ENCODE measurements around the gene SYTL4. TPM values are rescaled to one million over a fixed set of nuclear protein-coding genes. Genes with fewer than 3 reads are reported as not detected.
"Not testable (repeated sequence)": the region's sequence is repeated elsewhere in the genome, so short reads cannot be mapped to it uniquely, and the experiment has no call there.

Gene SYTL4
- total and polyA plus RNA-seq, 2 donors, result 0.94 to 2.1 TPM

DNA sequence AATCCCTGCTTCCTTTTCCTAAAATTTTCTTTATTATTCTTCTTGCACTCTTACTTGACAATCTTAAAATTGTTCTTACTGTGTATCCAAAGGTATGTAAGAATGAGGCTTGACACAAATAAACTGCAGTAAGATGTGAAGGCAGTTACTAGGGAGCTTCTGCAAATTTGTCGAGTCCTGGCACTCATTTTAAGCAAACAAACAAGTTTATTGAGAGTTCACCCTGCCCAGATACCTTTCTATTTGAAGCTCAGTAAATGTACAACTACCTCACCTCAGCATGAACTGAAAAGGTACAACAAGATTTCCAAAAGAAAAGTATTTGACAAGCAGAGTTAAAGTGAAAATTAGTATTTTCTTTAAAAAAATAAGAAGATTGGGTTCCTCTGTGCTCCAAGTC, 13.3 kb upstream of the SYTL4 start:
- no peak overlapping the region for H3K27ac ChIP-seq (ENCODE audit: low read depth in 1 of 2, low read length in 1 of 2)
- no peak for DNase-seq (ENCODE audit: low read depth in 6 of 9, low spot score in 9 of 9)
- no peak overlapping the region for H3K4me3 ChIP-seq (ENCODE audit: low read length in 2 of 2)
- no peaks in the 10 kb centered on the region for H3K36me3 ChIP-seq (ENCODE audit: control insufficient read depth in 2 of 2, insufficient read depth in 2 of 2, low read length in 1 of 2)
- no peaks in the 10 kb centered on the region for H3K4me1 ChIP-seq (ENCODE audit: control insufficient read depth in 2 of 2, insufficient read depth in 2 of 2, low read length in 2 of 2)
- H3K27me3 ChIP-seq (ENCODE audit: control insufficient read depth in 2 of 2, insufficient read depth in 1 of 2, low read length in 1 of 2), result no peaks in the 10 kb centered on the region
- 47% methylated on average over 1 of the region's 1 CpG for WGBS
- H3K9me3 ChIP-seq (ENCODE audit: control insufficient read depth in 2 of 2, insufficient read depth in 1 of 2, low read length in 1 of 2), result no peaks in the 10 kb centered on the region

- no peaks in the 10 kb centered on the region for H3K36me3 ChIP-seq (ENCODE audit: control insufficient read depth in 2 of 2, insufficient read depth in 2 of 2, low read length in 1 of 2)
- no peak for DNase-seq (ENCODE audit: low read depth in 6 of 9, low spot score in 9 of 9)
- no peaks in the 10 kb centered on the region for H3K4me1 ChIP-seq (ENCODE audit: control insufficient read depth in 2 of 2, insufficient read depth in 2 of 2, low read length in 2 of 2)
- WGBS, result 41% methylated on average over 2 of the region's 2 CpGs
- H3K27me3 ChIP-seq (ENCODE audit: control insufficient read depth in 2 of 2, insufficient read depth in 1 of 2, low read length in 1 of 2), result no peaks in the 10 kb centered on the region
- no peak overlapping the region for H3K27ac ChIP-seq (ENCODE audit: low read depth in 1 of 2, low read length in 1 of 2)
- H3K9me3 ChIP-seq (ENCODE audit: control insufficient read depth in 2 of 2, insufficient read depth in 1 of 2, low read length in 1 of 2), result no peaks in the 10 kb centered on the region
- H3K4me3 ChIP-seq (ENCODE audit: low read length in 2 of 2), result no peak overlapping the region
These were observed 11.2 kb upstream of the SYTL4 start for GRCh38 chrX:100743009-100743607.

GRCh38 chrX:100724006-100724405, 7.9 kb downstream of the SYTL4 start:
- not testable (repeated sequence) for H3K36me3 ChIP-seq (ENCODE audit: control insufficient read depth in 2 of 2, insufficient read depth in 2 of 2, low read length in 1 of 2); H3K27me3 ChIP-seq (ENCODE audit: control insufficient read depth in 2 of 2, insufficient read depth in 1 of 2, low read length in 1 of 2); H3K9me3 ChIP-seq (ENCODE audit: control insufficient read depth in 2 of 2, insufficient read depth in 1 of 2, low read length in 1 of 2); H3K4me3 ChIP-seq (ENCODE audit: low read length in 2 of 2); H3K4me1 ChIP-seq (ENCODE audit: control insufficient read depth in 2 of 2, insufficient read depth in 2 of 2, low read length in 2 of 2); DNase-seq (ENCODE audit: low read depth in 6 of 9, low spot score in 9 of 9); H3K27ac ChIP-seq (ENCODE audit: low read depth in 1 of 2, low read length in 1 of 2)
- WGBS, result 100% methylated on average over 13 of the region's 30 CpGs

DNA sequence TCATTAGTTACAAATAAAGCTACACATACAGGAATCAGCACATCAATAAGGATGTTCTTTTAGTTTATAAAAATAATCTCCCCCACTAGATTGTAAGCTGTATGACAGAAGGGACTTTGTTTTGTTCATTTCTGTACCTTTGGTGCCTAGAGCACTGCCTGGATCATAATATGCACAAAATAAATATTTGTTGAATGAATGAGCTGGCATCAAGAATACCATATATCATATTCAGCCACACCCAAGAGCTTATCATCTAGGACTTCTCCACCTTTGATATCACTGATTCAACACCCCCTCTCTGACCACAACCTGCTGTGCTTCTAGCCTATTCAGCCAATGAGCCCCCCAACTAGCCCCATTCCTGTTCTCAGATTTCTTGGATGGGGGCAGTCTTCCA, 10.6 kb downstream of the SYTL4 start:
- no peaks in the 10 kb centered on the region for H3K9me3 ChIP-seq (ENCODE audit: control insufficient read depth in 2 of 2, insufficient read depth in 1 of 2, low read length in 1 of 2)
- no peak for DNase-seq (ENCODE audit: low read depth in 6 of 9, low spot score in 9 of 9)
- no peak overlapping the region for H3K4me3 ChIP-seq (ENCODE audit: low read length in 2 of 2)
- no peaks in the 10 kb centered on the region for H3K4me1 ChIP-seq (ENCODE audit: control insufficient read depth in 2 of 2, insufficient read depth in 2 of 2, low read length in 2 of 2)
- H3K27ac ChIP-seq (ENCODE audit: low read depth in 1 of 2, low read length in 1 of 2), result no peak overlapping the region
- H3K36me3 ChIP-seq (ENCODE audit: control insufficient read depth in 2 of 2, insufficient read depth in 2 of 2, low read length in 1 of 2), result no peaks in the 10 kb centered on the region
- H3K27me3 ChIP-seq (ENCODE audit: control insufficient read depth in 2 of 2, insufficient read depth in 1 of 2, low read length in 1 of 2), result no peaks in the 10 kb centered on the region

DNA sequence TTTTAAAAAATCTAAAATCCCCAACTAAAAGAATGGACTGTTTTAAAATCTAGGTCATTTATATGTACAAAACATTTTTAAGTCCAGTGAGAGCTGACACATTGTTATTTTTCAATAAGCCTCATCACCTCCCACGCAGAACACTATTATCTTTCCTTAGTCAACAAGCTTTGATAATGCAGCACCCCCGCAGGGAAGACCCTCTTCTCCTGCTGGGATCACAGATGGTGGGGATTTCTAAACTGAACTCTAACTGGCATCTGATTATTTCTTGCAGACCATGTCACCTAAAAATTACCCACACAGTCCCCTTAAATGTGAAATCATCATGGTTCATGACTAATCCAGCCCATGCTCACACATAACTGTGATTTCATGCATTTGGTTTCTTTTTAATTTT, 11.6 kb downstream of the SYTL4 start:
- Histone ChIP-seq H3K27me3 (ENCODE audit: control insufficient read depth in 2 of 2, insufficient read depth in 1 of 2, low read length in 1 of 2) (no peaks in the 10 kb centered on the region), H3K27ac (ENCODE audit: low read depth in 1 of 2, low read length in 1 of 2) (no peak overlapping the region), H3K4me1 (ENCODE audit: control insufficient read depth in 2 of 2, insufficient read depth in 2 of 2, low read length in 2 of 2) (no peaks in the 10 kb centered on the region), H3K9me3 (ENCODE audit: control insufficient read depth in 2 of 2, insufficient read depth in 1 of 2, low read length in 1 of 2) (no peaks in the 10 kb centered on the region), H3K4me3 (ENCODE audit: low read length in 2 of 2) (no peak overlapping the region), H3K36me3 (ENCODE audit: control insufficient read depth in 2 of 2, insufficient read depth in 2 of 2, low read length in 1 of 2) (no peaks in the 10 kb centered on the region)
- 97% methylated on average over 2 of the region's 2 CpGs for WGBS
- DNase-seq (ENCODE audit: low read depth in 6 of 9, low spot score in 9 of 9), result no peak

GRCh38 chrX:100719139-100719538, 12.8 kb downstream of the SYTL4 start:
- Histone ChIP-seq H3K4me3 (ENCODE audit: low read length in 2 of 2) (no peak overlapping the region), H3K27me3 (ENCODE audit: control insufficient read depth in 2 of 2, insufficient read depth in 1 of 2, low read length in 1 of 2) (no peaks in the 10 kb centered on the region), H3K4me1 (ENCODE audit: control insufficient read depth in 2 of 2, insufficient read depth in 2 of 2, low read length in 2 of 2) (no peaks in the 10 kb centered on the region), H3K27ac (ENCODE audit: low read depth in 1 of 2, low read length in 1 of 2) (no peak overlapping the region), H3K36me3 (ENCODE audit: control insufficient read depth in 2 of 2, insufficient read depth in 2 of 2, low read length in 1 of 2) (no peaks in the 10 kb centered on the region), H3K9me3 (ENCODE audit: control insufficient read depth in 2 of 2, insufficient read depth in 1 of 2, low read length in 1 of 2) (no peaks in the 10 kb centered on the region)
- DNase-seq (ENCODE audit: low read depth in 6 of 9, low spot score in 9 of 9), result no peak
- 99% methylated on average over 2 of the region's 2 CpGs for WGBS

DNA sequence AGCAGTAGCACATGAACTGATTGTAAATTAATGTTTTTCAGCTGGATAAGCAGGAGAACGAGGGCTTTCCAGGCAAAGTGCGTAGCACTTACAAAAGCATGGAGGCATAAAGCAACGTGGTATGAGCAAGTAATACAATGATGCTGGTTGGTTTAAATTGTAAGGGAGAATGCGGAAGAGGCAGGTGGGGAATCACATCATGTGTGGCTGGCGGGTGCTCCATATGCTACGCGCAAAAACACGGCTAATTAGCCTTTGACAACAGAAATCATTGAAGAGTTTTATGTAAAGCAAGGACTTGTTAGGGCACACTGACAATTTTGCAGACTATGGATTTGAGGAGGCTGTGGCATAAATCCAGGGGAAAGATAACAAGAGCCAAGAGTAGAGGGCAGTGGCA, 14.6 kb downstream of the SYTL4 start:
- no peaks in the 10 kb centered on the region for H3K36me3 ChIP-seq (ENCODE audit: control insufficient read depth in 2 of 2, insufficient read depth in 2 of 2, low read length in 1 of 2)
- no peak for DNase-seq (ENCODE audit: low read depth in 6 of 9, low spot score in 9 of 9)
- H3K4me3 ChIP-seq (ENCODE audit: low read length in 2 of 2), result no peak overlapping the region
- WGBS, result 95% methylated on average over 8 of the region's 8 CpGs
- no peaks in the 10 kb centered on the region for H3K9me3 ChIP-seq (ENCODE audit: control insufficient read depth in 2 of 2, insufficient read depth in 1 of 2, low read length in 1 of 2)
- no peaks in the 10 kb centered on the region for H3K4me1 ChIP-seq (ENCODE audit: control insufficient read depth in 2 of 2, insufficient read depth in 2 of 2, low read length in 2 of 2)
- no peak overlapping the region for H3K27ac ChIP-seq (ENCODE audit: low read depth in 1 of 2, low read length in 1 of 2)
- no peaks in the 10 kb centered on the region for H3K27me3 ChIP-seq (ENCODE audit: control insufficient read depth in 2 of 2, insufficient read depth in 1 of 2, low read length in 1 of 2)

DNA sequence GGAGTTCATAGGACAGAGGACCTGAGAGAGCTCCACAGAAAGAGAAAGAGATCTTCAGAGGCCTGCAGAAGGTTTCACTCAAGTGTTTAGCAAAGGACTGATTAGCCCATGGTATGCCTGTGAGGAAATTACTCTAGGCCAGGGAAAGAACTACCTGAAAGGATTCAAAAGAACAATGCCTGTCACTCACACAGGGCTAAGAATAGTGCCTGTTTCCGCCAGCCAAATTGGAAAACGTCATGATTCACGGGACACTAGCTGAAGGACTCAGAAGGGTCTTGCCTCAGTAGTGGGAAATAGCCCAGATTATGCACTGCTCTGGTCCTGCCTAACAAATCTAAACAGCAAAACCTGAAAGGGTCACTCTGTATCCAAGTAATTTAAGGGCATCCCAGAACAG, 21.1 kb downstream of the SYTL4 start:
- H3K4me1 ChIP-seq (ENCODE audit: control insufficient read depth in 2 of 2, insufficient read depth in 2 of 2, low read length in 2 of 2), result no peaks in the 10 kb centered on the region
- no peaks in the 10 kb centered on the region for H3K36me3 ChIP-seq (ENCODE audit: control insufficient read depth in 2 of 2, insufficient read depth in 2 of 2, low read length in 1 of 2)
- H3K9me3 ChIP-seq (ENCODE audit: control insufficient read depth in 2 of 2, insufficient read depth in 1 of 2, low read length in 1 of 2), result no peaks in the 10 kb centered on the region
- no peak overlapping the region for H3K27ac ChIP-seq (ENCODE audit: low read depth in 1 of 2, low read length in 1 of 2)
- H3K4me3 ChIP-seq (ENCODE audit: low read length in 2 of 2), result no peak overlapping the region
- DNase-seq (ENCODE audit: low read depth in 6 of 9, low spot score in 9 of 9), result no peak
- WGBS, result 93% methylated on average over 3 of the region's 3 CpGs
- no peaks in the 10 kb centered on the region for H3K27me3 ChIP-seq (ENCODE audit: control insufficient read depth in 2 of 2, insufficient read depth in 1 of 2, low read length in 1 of 2)

GRCh38 chrX:100704581-100705203, 27.2 kb downstream of the SYTL4 start:
- no peak overlapping the region for H3K27ac ChIP-seq (ENCODE audit: low read depth in 1 of 2, low read length in 1 of 2)
- H3K9me3 ChIP-seq (ENCODE audit: control insufficient read depth in 2 of 2, insufficient read depth in 1 of 2, low read length in 1 of 2), result no peaks in the 10 kb centered on the region
- H3K36me3 ChIP-seq (ENCODE audit: control insufficient read depth in 2 of 2, insufficient read depth in 2 of 2, low read length in 1 of 2), result no peaks in the 10 kb centered on the region
- H3K4me1 ChIP-seq (ENCODE audit: control insufficient read depth in 2 of 2, insufficient read depth in 2 of 2, low read length in 2 of 2), result no peaks in the 10 kb centered on the region
- no peaks in the 10 kb centered on the region for H3K27me3 ChIP-seq (ENCODE audit: control insufficient read depth in 2 of 2, insufficient read depth in 1 of 2, low read length in 1 of 2)
- no peak for DNase-seq (ENCODE audit: low read depth in 6 of 9, low spot score in 9 of 9)
- H3K4me3 ChIP-seq (ENCODE audit: low read length in 2 of 2), result no peak overlapping the region
- WGBS, result 40% methylated on average over 3 of the region's 3 CpGs

Measured in thymus (tissue), 11 donors.